Natural killer cell (primary cell): ENCODE measurements around the gene KLHL12. TPM values are rescaled to one million over a fixed set of nuclear protein-coding genes. Genes with fewer than 3 reads are reported as not detected.

Experiments used
- ATAC-seq, 3 donors: fragments of 150-1000 bp in 2 of 3; fragments of 200-7000 bp in 1 of 3; cut with Tn5 transposase; 1 replicate in 1 of 3; 2 replicates in 2 of 3; pipeline ENCODE4 v1.10.0; 2021; ENCODE audit warnings: mild to moderate bottlenecking in 2 of 3, moderate library complexity in 2 of 3
- DNase-seq, 2 donors: peaks; one replicate each; pipeline versions ENCODE4 v3.0.0 to v3.0.0-alpha.2; 2013 to 2021; ENCODE audit warnings: mixed read lengths in 1 of 2
- H3K27ac ChIP-seq: one replicate; pipeline ENCODE4 v1.5.1; 2013; ENCODE audit warnings: mild to moderate bottlenecking, low read length
- H3K27me3 ChIP-seq: one replicate; pipeline ENCODE4 v1.6.1; 2013; ENCODE audit warnings: low read length; ENCODE audit not compliant: control insufficient read depth, insufficient read depth
- H3K36me3 ChIP-seq: one replicate; pipeline ENCODE4 v1.6.1; 2013; ENCODE audit warnings: low read length; ENCODE audit not compliant: control insufficient read depth, insufficient read depth
- H3K4me1 ChIP-seq: one replicate; pipeline ENCODE4 v1.6.1; 2013; ENCODE audit warnings: low read length; ENCODE audit not compliant: control insufficient read depth, insufficient read depth
- H3K4me3 ChIP-seq: one replicate; pipeline ENCODE4 v1.5.1; 2013; ENCODE audit warnings: low read length
- H3K9me3 ChIP-seq: one replicate; pipeline ENCODE4 v1.6.1; 2013; ENCODE audit warnings: low read length; ENCODE audit not compliant: control insufficient read depth, insufficient read depth
- H3K27ac Mint-ChIP-seq, 2 donors: one replicate each; pipeline ENCODE4 v1.8.0; 2022; ENCODE audit warnings: mild to moderate bottlenecking in 2 of 2, mixed read lengths in 2 of 2, moderate library complexity in 1 of 2
- H3K27me3 Mint-ChIP-seq, 2 donors: one replicate each; pipeline ENCODE4 v1.8.0; 2022; ENCODE audit warnings: low read depth in 2 of 2, mixed read lengths in 2 of 2
- H3K36me3 Mint-ChIP-seq: one replicate; pipeline ENCODE4 v1.8.0; 2022; ENCODE audit warnings: mixed read lengths
- H3K4me1 Mint-ChIP-seq, 2 donors: one replicate each; pipeline ENCODE4 v1.8.0; 2022; ENCODE audit warnings: mixed read lengths in 2 of 2
- H3K4me3 Mint-ChIP-seq: one replicate; pipeline ENCODE4 v1.8.0; 2022; ENCODE audit warnings: mild to moderate bottlenecking, moderate library complexity, mixed read lengths
- H3K9me3 Mint-ChIP-seq, 2 donors: one replicate each; pipeline ENCODE4 v1.8.0; 2022; ENCODE audit warnings: mixed read lengths in 2 of 2
- WGBS: methylation state at CpG from one replicate; pipeline ENCODE4 v1.1.7; 2013; ENCODE audit warnings: missing lambda C conversion rate; ENCODE audit not compliant: insufficient coverage; 5-methylcytosine and 5-hydroxymethylcytosine counted together
- intact Hi-C: fragments of 100-400 bp; cut with micrococcal nuclease; formaldehyde crosslinking; loops from one replicate; pipeline ENCODE4 v1.14.2; 2022
- total RNA-seq, 4 donors: library from RNA; stranded (reverse); fragments of 120-200 nt in 1 of 4; gene quantifications; one replicate each; pipeline versions ENCODE4 v1.2.3 to v1.2.4, GENCODE V29; 2013 to 2022
- TF ChIP-seq, protein P1 (sequence below): fragments of 200-600 bp; IDR thresholded peaks from one replicate; pipeline ENCODE4 v1.8.0; 2022; ENCODE audit warnings: antibody characterized with exemption

Gene KLHL12
- total RNA-seq, 3 donors from 2014 or later (not counting 1 experiment from before 2014, with no cell fraction given), result 19.2 to 23.2 (median 22.6) TPM

DNA sequence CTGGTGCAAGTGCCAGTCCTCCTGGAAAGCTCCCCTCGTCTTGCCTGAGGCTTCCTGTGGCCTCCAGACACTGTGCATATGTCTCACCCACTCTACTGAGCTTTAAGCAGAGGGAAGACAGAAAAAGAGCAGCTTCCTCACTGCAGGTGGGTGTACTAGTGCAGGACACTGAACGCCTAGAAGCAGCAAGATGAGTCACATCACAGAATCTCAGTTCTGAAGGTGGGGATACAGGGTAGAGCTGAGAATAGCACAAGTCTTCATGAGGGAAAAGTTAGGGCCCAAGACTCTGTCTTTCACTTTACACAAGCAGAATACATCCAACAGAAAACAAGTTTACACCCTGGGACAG, 78.9 kb downstream of the KLHL12 start:
- TF ChIP-seq, protein P1, sequence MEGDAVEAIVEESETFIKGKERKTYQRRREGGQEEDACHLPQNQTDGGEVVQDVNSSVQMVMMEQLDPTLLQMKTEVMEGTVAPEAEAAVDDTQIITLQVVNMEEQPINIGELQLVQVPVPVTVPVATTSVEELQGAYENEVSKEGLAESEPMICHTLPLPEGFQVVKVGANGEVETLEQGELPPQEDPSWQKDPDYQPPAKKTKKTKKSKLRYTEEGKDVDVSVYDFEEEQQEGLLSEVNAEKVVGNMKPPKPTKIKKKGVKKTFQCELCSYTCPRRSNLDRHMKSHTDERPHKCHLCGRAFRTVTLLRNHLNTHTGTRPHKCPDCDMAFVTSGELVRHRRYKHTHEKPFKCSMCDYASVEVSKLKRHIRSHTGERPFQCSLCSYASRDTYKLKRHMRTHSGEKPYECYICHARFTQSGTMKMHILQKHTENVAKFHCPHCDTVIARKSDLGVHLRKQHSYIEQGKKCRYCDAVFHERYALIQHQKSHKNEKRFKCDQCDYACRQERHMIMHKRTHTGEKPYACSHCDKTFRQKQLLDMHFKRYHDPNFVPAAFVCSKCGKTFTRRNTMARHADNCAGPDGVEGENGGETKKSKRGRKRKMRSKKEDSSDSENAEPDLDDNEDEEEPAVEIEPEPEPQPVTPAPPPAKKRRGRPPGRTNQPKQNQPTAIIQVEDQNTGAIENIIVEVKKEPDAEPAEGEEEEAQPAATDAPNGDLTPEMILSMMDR, result no peak
- Mint-ChIP-seq H3K4me3 (no peak overlapping the region), H3K36me3 (no peaks in the 10 kb centered on the region), H3K27me3 (no peaks in the 10 kb centered on the region), H3K4me1 (no peaks in the 10 kb centered on the region), H3K27ac (no peak overlapping the region), H3K9me3 (no peaks in the 10 kb centered on the region)
- H3K9me3 ChIP-seq, result no peaks in the 10 kb centered on the region
- intact Hi-C loops, result no loop called here
- H3K4me3 ChIP-seq, result no peak overlapping the region
- 26% methylated on average over 2 of the region's 2 CpGs for WGBS
- ATAC-seq (no peak), DNase-seq (no peak)
- H3K36me3 ChIP-seq, result no peaks in the 10 kb centered on the region
- H3K27me3 ChIP-seq, result no peaks in the 10 kb centered on the region
- no peak overlapping the region for H3K27ac ChIP-seq
- no peaks in the 10 kb centered on the region for H3K4me1 ChIP-seq

DNA sequence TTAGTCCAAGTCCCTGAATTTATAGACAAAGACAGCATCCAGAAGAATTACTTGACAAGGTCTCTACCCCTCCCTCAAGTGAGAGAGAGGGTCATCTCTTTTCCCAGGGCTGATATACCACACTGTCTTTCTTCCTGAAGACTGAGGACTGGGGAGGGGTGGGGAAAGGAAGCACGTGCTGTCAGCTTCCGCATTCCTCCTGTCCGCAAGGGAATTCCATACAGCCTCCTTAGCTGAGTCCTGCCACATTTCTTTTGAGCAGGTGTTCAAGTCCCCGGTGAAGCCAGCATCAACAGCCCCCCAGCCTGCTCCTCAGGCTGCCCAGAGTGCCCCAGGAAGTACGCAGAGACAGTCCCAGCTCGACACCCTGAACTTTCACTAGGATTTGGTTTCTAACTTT, 82.1 kb downstream of the KLHL12 start:
- intact Hi-C loops, result no loop called here

DNA sequence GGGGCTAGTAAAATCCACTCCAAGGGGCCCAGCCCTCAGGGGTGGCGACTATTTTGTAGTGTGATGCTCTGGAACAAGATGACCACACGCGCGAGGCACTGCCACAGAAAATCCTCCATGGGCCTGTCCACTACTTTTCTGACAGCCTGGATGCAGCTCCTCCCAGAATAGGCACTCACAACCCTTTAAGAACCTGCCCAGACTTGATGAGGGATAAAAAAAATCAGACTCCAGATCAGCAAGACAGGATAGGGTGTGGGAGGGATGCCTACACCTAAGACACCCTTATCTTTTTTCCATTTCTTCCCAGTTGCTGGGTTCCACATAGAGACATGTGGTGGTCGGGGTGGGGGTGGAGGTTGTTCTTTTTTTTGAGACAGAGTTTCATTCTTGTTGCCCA, 82.8 kb downstream of the KLHL12 start:
- Mint-ChIP-seq H3K27ac (no peak overlapping the region), H3K36me3 (no peaks in the 10 kb centered on the region), H3K4me3 (no peak overlapping the region), H3K4me1 (no peaks in the 10 kb centered on the region), H3K27me3 (no peaks in the 10 kb centered on the region), H3K9me3 (no peaks in the 10 kb centered on the region)
- 93% methylated on average over 5 of the region's 5 CpGs for WGBS
- intact Hi-C loops, result no loop called here
- Histone ChIP-seq H3K27ac (no peak overlapping the region), H3K4me3 (no peak overlapping the region), H3K27me3 (no peaks in the 10 kb centered on the region), H3K4me1 (no peaks in the 10 kb centered on the region), H3K9me3 (no peaks in the 10 kb centered on the region), H3K36me3 (no peaks in the 10 kb centered on the region)
- no peak for DNase-seq
- ATAC-seq, result no peak
- TF ChIP-seq, protein P1, result no peak

More for the DNA sequence above, 82.1 kb downstream of the KLHL12 start:
- H3K4me1 ChIP-seq, result no peaks in the 10 kb centered on the region
- H3K36me3 ChIP-seq, result no peaks in the 10 kb centered on the region
- Mint-ChIP-seq H3K4me3 (no peak overlapping the region), H3K9me3 (no peaks in the 10 kb centered on the region), H3K27ac (no peak overlapping the region), H3K4me1 (no peaks in the 10 kb centered on the region), H3K27me3 (no peaks in the 10 kb centered on the region), H3K36me3 (no peaks in the 10 kb centered on the region)
- no peak for DNase-seq
- H3K27me3 ChIP-seq, result no peaks in the 10 kb centered on the region
- no peak for ATAC-seq
- TF ChIP-seq, protein P1, result no peak
- H3K9me3 ChIP-seq, result no peaks in the 10 kb centered on the region
- H3K27ac ChIP-seq, result no peak overlapping the region
- no peak overlapping the region for H3K4me3 ChIP-seq
- 91% methylated on average over 6 of the region's 6 CpGs for WGBS

- TF ChIP-seq, protein P1, result no peak
- Mint-ChIP-seq H3K27me3 (peaks cover under 1 to 2% of the 10 kb centered on the region in 2 donors), H3K4me3 (no peak overlapping the region), H3K27ac (no peak overlapping the region), H3K4me1 (peaks cover 0 to 1% of the 10 kb centered on the region in 2 donors), H3K36me3 (no peaks in the 10 kb centered on the region), H3K9me3 (no peaks in the 10 kb centered on the region)
- ATAC-seq, result no peak
- H3K27ac ChIP-seq, result no peak overlapping the region
- no peak for DNase-seq
- no peaks in the 10 kb centered on the region for H3K9me3 ChIP-seq
- peaks cover under 1% of the 10 kb centered on the region for H3K27me3 ChIP-seq
- no peaks in the 10 kb centered on the region for H3K36me3 ChIP-seq
- intact Hi-C loops, result no loop called here
- H3K4me3 ChIP-seq, result no peak overlapping the region
- no peaks in the 10 kb centered on the region for H3K4me1 ChIP-seq
- WGBS, result 95% methylated on average over 11 of the region's 11 CpGs
Measured at GRCh38 chr1:202843081-202843480, 84.0 kb downstream of the KLHL12 start.
